Progenitor cell of endocrine pancreas (in vitro differentiated cells): ENCODE data around the gene FAM50A. TPM values are rescaled to one million over a fixed set of nuclear protein-coding genes. Genes with fewer than 3 reads are reported as not detected.

Experiments
- DNase-seq: peaks from one replicate; pipeline ENCODE4 v3.0.0; 2021; ENCODE audit warnings: low spot score; ENCODE audit not compliant: unreplicated experiment
- H3K27ac Mint-ChIP-seq: 2 replicates; pipeline ENCODE4 v1.8.0; 2021; ENCODE audit warnings: mild to moderate bottlenecking, moderate library complexity, mixed read lengths
- H3K27me3 Mint-ChIP-seq: 2 replicates; pipeline ENCODE4 v1.8.0; 2021; ENCODE audit warnings: mixed read lengths
- H3K36me3 Mint-ChIP-seq: 2 replicates; pipeline ENCODE4 v1.8.0; 2022; ENCODE audit warnings: mixed read lengths; ENCODE audit not compliant: insufficient read depth
- H3K4me1 Mint-ChIP-seq: 2 replicates; pipeline ENCODE4 v1.8.0; 2021; ENCODE audit warnings: low read depth, mixed read lengths
- H3K4me3 Mint-ChIP-seq: 2 replicates; pipeline ENCODE4 v1.8.0; 2021; ENCODE audit warnings: low read depth, mild to moderate bottlenecking, moderate library complexity, mixed read lengths
- H3K9me3 Mint-ChIP-seq: 2 replicates; pipeline ENCODE4 v1.8.0; 2021; ENCODE audit warnings: low read depth, mixed read lengths
- total RNA-seq: library from RNA; stranded (reverse); gene quantifications from 2 replicates; pipeline ENCODE4 v1.2.1, GENCODE V29; 2021
- TF ChIP-seq, protein P1 (sequence below): fragments of 200-600 bp; sonication (generic); IDR thresholded peaks from one replicate; pipeline ENCODE4 v1.5.0; 2021; ENCODE audit warnings: antibody characterized with exemption, mild to moderate bottlenecking; ENCODE audit not compliant: unreplicated experiment

The FAM50A gene
- total RNA-seq, 1 donor from 2014 or later, result 65.8 TPM

GRCh38 chrX:154478728-154479622 lies 35.0 kb downstream of the FAM50A start, which contains the start of gene LAGE3:
LAGE3 (minus strand) TSS chrX:154479281; CDS start chrX:154478915, 366 bp downstream.
- Mint-ChIP-seq H3K27me3 (no peaks in the 10 kb centered on the region), H3K36me3 (peaks cover 4% of the 10 kb centered on the region), H3K9me3 (peaks cover 3% of the 10 kb centered on the region), H3K4me3 (peak within 1 kb of the TSS; percentile 75), H3K27ac (peak within 1 kb of the TSS; percentile 20), H3K4me1 (no peaks in the 10 kb centered on the region)
- DNase-seq, result peak; percentile 92
- TF ChIP-seq, protein P1, sequence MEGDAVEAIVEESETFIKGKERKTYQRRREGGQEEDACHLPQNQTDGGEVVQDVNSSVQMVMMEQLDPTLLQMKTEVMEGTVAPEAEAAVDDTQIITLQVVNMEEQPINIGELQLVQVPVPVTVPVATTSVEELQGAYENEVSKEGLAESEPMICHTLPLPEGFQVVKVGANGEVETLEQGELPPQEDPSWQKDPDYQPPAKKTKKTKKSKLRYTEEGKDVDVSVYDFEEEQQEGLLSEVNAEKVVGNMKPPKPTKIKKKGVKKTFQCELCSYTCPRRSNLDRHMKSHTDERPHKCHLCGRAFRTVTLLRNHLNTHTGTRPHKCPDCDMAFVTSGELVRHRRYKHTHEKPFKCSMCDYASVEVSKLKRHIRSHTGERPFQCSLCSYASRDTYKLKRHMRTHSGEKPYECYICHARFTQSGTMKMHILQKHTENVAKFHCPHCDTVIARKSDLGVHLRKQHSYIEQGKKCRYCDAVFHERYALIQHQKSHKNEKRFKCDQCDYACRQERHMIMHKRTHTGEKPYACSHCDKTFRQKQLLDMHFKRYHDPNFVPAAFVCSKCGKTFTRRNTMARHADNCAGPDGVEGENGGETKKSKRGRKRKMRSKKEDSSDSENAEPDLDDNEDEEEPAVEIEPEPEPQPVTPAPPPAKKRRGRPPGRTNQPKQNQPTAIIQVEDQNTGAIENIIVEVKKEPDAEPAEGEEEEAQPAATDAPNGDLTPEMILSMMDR, result no peak

DNA sequence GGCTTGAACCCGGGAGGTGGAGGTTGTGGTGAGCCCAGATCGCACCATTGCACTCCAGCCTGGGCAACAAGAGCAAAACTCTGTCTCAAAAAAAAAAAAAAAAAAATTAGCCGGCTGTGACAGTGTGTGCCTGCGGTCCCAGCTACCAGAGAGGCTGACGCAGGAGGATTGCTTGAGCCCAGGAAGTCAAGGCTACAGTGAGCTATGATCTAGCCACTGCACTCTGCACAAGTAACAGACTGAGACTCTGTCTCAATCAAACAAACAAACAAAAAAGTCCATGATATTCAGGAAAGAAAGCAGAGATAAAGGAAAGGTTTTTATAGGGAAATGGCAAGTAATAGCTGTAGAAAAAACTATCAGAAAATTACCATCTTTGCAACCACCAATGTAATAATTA lies 37.3 kb downstream of the FAM50A start:
- no peaks in the 10 kb centered on the region for H3K4me1 Mint-ChIP-seq
- TF ChIP-seq, protein P1, result no peak
- H3K27me3 Mint-ChIP-seq, result no peaks in the 10 kb centered on the region
- DNase-seq, result no peak
- H3K9me3 Mint-ChIP-seq, result peaks cover 3% of the 10 kb centered on the region
- H3K27ac Mint-ChIP-seq, result no peak overlapping the region
- H3K36me3 Mint-ChIP-seq, result peaks cover 1% of the 10 kb centered on the region
- H3K4me3 Mint-ChIP-seq, result no peak overlapping the region

DNA sequence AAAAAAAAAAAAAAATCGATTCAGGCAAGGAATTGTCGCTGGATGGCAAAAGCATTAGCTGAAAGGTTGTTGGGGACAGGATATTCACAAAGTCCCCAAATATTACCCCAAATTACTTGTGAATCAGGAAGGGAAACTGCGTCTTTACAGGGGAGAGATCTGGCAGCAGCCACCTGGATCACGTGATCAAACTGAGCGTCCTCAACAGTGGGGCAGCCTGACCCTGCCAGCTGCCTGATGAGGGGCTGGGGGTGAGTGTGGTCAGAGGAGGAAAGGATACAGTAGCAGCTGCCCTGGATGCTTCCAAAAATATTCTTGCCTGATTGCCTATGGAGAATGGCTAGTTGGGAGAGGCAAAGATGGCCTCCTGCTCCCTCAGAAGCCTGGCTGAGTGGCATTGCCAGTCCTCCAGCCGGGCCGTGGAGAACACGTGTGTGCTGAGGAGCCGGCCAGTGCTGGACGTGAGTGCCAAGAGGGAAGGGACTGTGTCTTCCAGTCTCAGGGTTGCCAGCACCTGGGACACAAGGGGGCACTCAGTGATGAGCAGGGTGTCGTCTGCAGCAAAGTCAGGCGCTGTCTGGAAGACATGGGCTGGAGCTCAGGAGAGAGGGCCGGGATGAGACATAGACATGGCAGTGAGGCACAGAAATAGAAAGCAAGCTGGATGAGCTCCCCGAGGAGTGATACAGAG lies 38.1 kb downstream of the FAM50A start:
- H3K4me3 Mint-ChIP-seq, result peak overlapping the region; percentile 3
- H3K27ac Mint-ChIP-seq, result peak overlapping the region; percentile 8

GRCh38 chrX:154482786-154483185 lies 38.8 kb downstream of the FAM50A start:
- H3K4me3 Mint-ChIP-seq, result no peak overlapping the region
- no peak for DNase-seq

More for the DNA sequence above, 38.1 kb downstream of the FAM50A start:
- Mint-ChIP-seq H3K4me1 (no peaks in the 10 kb centered on the region), H3K27me3 (no peaks in the 10 kb centered on the region), H3K9me3 (peaks cover 3% of the 10 kb centered on the region), H3K36me3 (peaks cover 1% of the 10 kb centered on the region)
- no peak for DNase-seq
- TF ChIP-seq, protein P1, result no peak

GRCh38 chrX:154483325-154483724 lies 39.4 kb downstream of the FAM50A start:
- Mint-ChIP-seq H3K36me3 (peaks cover 1% of the 10 kb centered on the region), H3K27ac (no peak overlapping the region), H3K4me1 (no peaks in the 10 kb centered on the region), H3K4me3 (no peak overlapping the region), H3K27me3 (no peaks in the 10 kb centered on the region), H3K9me3 (peaks cover 3% of the 10 kb centered on the region)
- DNase-seq, result no peak
- TF ChIP-seq, protein P1, result no peak

More at GRCh38 chrX:154482786-154483185, 38.8 kb downstream of the FAM50A start:
- peaks cover 3% of the 10 kb centered on the region for H3K9me3 Mint-ChIP-seq
- no peak overlapping the region for H3K27ac Mint-ChIP-seq
- H3K36me3 Mint-ChIP-seq, result peaks cover 1% of the 10 kb centered on the region
- TF ChIP-seq, protein P1, result no peak
- no peaks in the 10 kb centered on the region for H3K4me1 Mint-ChIP-seq
- H3K27me3 Mint-ChIP-seq, result no peaks in the 10 kb centered on the region
